ENCODE data around the gene FGGY.

GRCh38 chr1:59714219-59714618 lies 417.3 kb downstream of the FGGY start:
- TF ChIP-seq EZH2phosphoT487 (conservative IDR thresholded peaks at IDR 0.05; ENCODE audit: low read length) = no peak
- no peak for TF ChIP-seq CTCF (IDR thresholded peaks at IDR 0.05; ENCODE audit: insufficient read depth, low read length, poor library complexity, severe bottlenecking)
